HUES64 (cell line): ENCODE data around the gene SLC35C1. TPM values are rescaled to one million over a fixed set of nuclear protein-coding genes. Genes with fewer than 3 reads are reported as not detected.

Experiments used
- H3K27ac ChIP-seq: 2 replicates; pipeline ENCODE4 v1.7.0; 2013; ENCODE audit warnings: low read depth, low read length, inconsistent platforms
- H3K27me3 ChIP-seq: 2 replicates; pipeline ENCODE4 v1.6.1; 2013; ENCODE audit warnings: mild to moderate bottlenecking, low read length; ENCODE audit not compliant: insufficient read depth
- H3K36me3 ChIP-seq: 2 replicates; pipeline ENCODE4 v1.6.1; 2013; ENCODE audit warnings: mild to moderate bottlenecking, low read length; ENCODE audit not compliant: insufficient read depth
- H3K4me1 ChIP-seq: 2 replicates; pipeline ENCODE4 v1.6.1; 2013; ENCODE audit warnings: mild to moderate bottlenecking, low read length, moderate library complexity; ENCODE audit not compliant: insufficient read depth
- H3K4me3 ChIP-seq: 2 replicates; pipeline ENCODE4 v1.5.1; 2013; ENCODE audit warnings: mild to moderate bottlenecking, low read length, moderate library complexity
- H3K9ac ChIP-seq: 2 replicates; pipeline ENCODE4 v1.6.1; 2013; ENCODE audit warnings: mild to moderate bottlenecking, low read depth, low read length
- H3K9me3 ChIP-seq: 2 replicates; pipeline ENCODE4 v1.6.1; 2013; ENCODE audit warnings: low read depth, low read length; ENCODE audit not compliant: insufficient read depth
- WGBS: fragments of 150-250, 120-280 bp; methylation state at CpG from one replicate; pipeline ENCODE4 v1.1.7; 2013; ENCODE audit warnings: missing lambda C conversion rate; 5-methylcytosine and 5-hydroxymethylcytosine counted together
- polyA plus RNA-seq, 2 experiments: library from polyadenylated mRNA; stranded (reverse); fragments of 50-300 nt; gene quantifications; one replicate each; pipeline ENCODE4 v1.2.3, GENCODE V29; 2013

Gene SLC35C1
- polyA plus RNA-seq (2013, experiment 1 of 2) = 6.8 TPM
- 9.4 TPM for polyA plus RNA-seq (2013, experiment 2 of 2)

DNA sequence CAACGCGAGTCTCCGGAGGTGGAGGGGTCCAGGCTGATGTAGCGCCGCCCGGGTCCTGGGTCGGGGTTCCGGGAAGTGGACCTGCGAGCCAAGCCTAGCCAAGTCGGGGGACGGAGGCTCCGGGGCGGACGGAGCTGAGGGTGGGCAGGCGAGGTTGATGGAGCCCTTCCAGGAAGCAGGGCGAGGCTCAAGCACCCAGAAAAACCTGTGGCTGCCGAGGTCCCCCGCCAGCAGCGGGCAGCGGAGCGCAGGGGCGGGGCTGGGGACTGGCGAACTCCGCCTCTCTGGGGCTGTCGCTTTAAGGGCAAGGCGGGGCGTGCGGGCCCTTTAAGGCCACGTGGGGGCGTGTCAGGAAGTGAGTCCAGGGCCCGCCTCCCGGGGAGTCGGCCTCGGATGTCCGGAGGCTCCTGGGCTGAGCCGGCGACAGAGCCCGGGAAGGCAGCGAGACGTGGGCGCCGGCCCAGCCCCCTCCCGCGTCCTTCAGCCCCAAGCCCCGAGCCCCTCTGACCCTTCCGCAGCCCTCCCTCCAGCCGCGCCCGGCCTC is at the start of gene SLC35C1:
SLC35C1 (plus strand) TSS at position 389 of the 544 bp plus-strand sequence. CDS start 653 bp downstream, outside the sequence.
- Histone ChIP-seq H3K4me1 (peaks cover 6% of the 10 kb centered on the region; the same call in 1 of the 2 replicates), H3K9ac (peak within 1 kb of the TSS; percentile 80), H3K4me3 (peak within 1 kb of the TSS; percentile 83), H3K27me3 (peaks cover 26% of the 10 kb centered on the region), H3K9me3 (no peaks in the 10 kb centered on the region), H3K36me3 (no peaks in the 10 kb centered on the region), H3K27ac (no peak within 1 kb of the TSS)
- WGBS = under 1% methylated on average over 49 of the region's 49 CpGs

DNA sequence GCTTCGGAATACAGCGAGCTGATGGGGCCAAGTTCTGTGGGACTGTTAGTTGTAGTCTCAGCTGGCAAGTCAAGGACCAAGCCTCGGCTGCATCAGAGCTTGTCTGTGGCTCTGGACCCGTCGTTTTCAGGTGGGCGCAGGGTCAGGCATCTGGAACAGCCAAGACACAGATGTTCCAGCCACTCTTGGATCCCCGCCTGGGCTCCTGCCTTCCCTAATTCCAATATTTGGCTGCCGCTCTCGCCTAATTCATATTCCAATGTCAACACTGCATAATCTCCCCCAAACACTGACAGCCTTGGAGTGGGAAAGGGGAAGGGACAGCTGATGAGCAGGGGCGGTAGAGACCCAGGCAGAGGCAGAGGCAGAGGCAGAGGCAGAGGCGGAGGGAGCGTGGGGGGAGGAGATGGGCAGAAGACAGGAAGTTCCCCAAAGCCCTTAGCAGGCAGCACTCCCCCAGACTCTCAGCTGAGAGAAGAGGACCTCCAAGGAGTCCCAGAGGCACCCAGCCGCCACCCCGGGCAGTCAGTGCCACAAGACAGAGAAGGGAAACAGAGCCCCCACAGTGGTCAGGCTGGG is 49.6 kb upstream of the SLC35C1 start:
- no peaks in the 10 kb centered on the region for H3K27me3 ChIP-seq
- H3K4me3 ChIP-seq = no peak overlapping the region
- no peaks in the 10 kb centered on the region for H3K9me3 ChIP-seq
- no peak overlapping the region for H3K27ac ChIP-seq
- WGBS = 77% methylated on average over 13 of the region's 14 CpGs
- no peaks in the 10 kb centered on the region for H3K36me3 ChIP-seq
- peaks cover 11% of the 10 kb centered on the region for H3K4me1 ChIP-seq
- H3K9ac ChIP-seq = no peak overlapping the region

DNA sequence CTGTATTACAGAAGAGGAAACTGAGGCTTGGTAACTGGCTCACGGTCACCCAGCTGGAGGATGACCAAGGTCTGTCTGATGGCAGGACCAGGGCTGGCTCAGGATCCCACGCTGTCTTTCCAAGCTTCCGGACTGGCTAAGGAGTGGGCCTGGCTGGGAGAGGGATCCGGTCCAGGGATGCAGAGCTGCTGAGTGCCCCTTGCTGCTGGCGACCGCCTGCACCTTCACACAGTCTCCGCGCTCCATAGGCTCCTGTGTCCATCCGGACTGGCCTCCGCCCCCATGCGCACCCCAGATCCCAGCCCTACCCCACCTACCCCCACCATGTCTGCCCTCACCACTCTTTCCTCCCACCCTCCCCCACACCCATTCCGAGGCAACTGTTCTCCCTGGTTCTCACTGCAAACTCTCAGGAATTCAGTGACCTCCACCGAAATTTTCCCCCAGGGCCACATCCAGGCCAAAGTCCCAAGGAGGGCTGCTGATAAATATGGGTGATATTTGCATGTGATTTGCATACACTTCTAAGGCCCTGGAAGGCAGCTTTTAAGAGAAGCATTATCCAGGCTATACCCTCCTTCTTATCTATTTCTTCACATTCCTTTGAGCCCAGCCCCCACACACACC is 48.5 kb upstream of the SLC35C1 start:
- Histone ChIP-seq H3K36me3 (no peaks in the 10 kb centered on the region), H3K4me1 (peaks cover 11% of the 10 kb centered on the region), H3K27me3 (no peaks in the 10 kb centered on the region), H3K4me3 (no peak overlapping the region), H3K27ac (no peak overlapping the region), H3K9me3 (no peaks in the 10 kb centered on the region), H3K9ac (no peak overlapping the region)
- WGBS = 76% methylated on average over 13 of the region's 13 CpGs

DNA sequence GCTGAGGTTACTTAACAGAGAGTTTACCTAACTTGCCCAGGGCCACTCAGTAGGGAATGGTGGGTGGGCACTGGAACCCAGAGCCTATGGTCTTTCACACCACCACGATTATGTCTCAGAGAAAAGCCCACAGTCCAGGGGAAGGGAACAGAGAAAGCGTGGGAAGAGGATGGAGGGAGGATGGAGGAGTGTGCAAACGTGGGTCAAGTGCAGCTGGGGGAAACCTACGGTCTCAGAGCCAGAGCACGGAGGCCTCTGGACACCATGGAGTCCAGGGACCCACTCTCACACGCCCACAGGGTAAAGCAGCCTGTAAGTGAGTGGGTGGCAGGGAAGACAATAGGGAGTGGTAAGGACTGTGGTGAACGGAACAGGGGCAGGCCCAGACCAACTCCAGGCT is 47.3 kb upstream of the SLC35C1 start:
- H3K4me1 ChIP-seq = peaks cover 11% of the 10 kb centered on the region
- H3K36me3 ChIP-seq = no peaks in the 10 kb centered on the region
- H3K9ac ChIP-seq = no peak overlapping the region
- no peaks in the 10 kb centered on the region for H3K27me3 ChIP-seq
- 92% methylated on average over 7 of the region's 7 CpGs for WGBS
- H3K9me3 ChIP-seq = no peaks in the 10 kb centered on the region
- no peak overlapping the region for H3K4me3 ChIP-seq
- no peak overlapping the region for H3K27ac ChIP-seq

DNA sequence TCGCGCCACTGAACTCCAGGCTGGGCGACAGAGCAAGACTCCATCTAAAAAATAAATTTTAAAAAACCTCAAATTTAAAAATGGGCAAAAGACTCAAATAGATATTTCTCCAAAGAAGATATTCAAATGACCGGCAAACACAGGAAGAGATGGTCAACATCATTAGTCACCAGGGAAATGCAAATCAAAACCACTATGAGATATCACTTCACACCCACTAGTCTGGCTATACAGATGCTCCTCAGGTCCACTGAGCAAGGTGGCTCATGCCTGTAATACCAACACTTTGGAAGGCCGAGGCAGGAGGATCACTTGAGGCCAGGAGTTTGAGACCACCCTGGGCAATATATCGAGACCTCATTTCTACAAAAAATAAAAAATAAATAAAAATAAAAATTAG is 43.3 kb upstream of the SLC35C1 start:
- WGBS = 98% methylated on average over 5 of the region's 6 CpGs
- Histone ChIP-seq H3K4me1 (peaks cover 9% of the 10 kb centered on the region), H3K27me3 (no peaks in the 10 kb centered on the region), H3K4me3 (no peak overlapping the region), H3K9ac (no peak overlapping the region), H3K9me3 (no peaks in the 10 kb centered on the region), H3K27ac (no peak overlapping the region), H3K36me3 (no peaks in the 10 kb centered on the region)

DNA sequence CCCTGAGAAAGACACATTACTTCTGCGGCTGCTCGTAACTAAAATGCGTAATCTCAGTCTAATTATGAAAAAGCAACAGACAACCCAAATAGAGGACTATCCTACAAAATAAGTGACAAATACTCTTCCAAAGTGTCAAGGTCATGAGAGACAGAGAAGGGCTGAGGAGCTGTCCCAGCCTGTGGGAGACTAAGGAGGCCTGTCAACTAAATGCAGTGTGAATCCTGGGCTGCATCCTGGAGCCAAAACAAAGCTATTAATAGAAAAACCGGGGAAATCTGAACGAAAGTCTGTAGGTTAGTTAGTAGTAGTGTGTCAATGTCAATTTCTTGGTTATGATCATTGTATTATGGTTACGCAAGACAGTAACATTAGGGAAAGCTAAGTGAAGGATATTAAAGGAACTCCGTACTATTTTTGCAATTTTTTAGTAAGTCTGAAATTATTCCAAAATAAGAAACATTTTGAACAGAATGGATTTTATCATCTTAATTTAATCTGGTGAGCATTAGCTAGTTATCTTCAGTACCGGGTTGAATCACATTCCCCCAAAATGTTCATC is 39.8 kb upstream of the SLC35C1 start:
- Histone ChIP-seq H3K27me3 (no peaks in the 10 kb centered on the region), H3K9me3 (no peaks in the 10 kb centered on the region), H3K36me3 (no peaks in the 10 kb centered on the region), H3K9ac (no peak overlapping the region), H3K4me1 (no peaks in the 10 kb centered on the region), H3K4me3 (no peak overlapping the region), H3K27ac (no peak overlapping the region)
- 93% methylated on average over 8 of the region's 8 CpGs for WGBS

DNA sequence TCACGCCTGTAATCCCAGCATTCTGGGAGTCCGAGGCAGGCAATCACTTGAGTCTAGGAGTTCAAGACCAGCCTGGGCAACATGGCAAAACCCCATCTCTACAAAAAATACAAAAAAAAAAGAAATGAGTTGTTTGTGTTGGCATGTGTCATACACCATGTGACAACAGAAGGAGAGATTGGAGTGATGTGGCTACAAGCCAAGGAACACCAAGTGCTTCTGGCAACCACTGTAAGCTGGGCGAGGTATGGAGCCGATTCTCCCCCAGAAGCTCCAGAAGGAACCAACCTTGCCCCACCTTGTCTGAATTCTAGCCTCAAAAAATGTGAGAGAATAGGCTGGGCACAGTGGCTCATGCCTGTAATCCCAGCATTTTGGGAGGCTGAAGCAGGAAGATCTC is 39.1 kb upstream of the SLC35C1 start:
- Histone ChIP-seq H3K9ac (no peak overlapping the region), H3K4me1 (no peaks in the 10 kb centered on the region), H3K27me3 (no peaks in the 10 kb centered on the region), H3K27ac (no peak overlapping the region), H3K4me3 (no peak overlapping the region), H3K36me3 (no peaks in the 10 kb centered on the region), H3K9me3 (no peaks in the 10 kb centered on the region)
- 99% methylated on average over 4 of the region's 4 CpGs for WGBS

DNA sequence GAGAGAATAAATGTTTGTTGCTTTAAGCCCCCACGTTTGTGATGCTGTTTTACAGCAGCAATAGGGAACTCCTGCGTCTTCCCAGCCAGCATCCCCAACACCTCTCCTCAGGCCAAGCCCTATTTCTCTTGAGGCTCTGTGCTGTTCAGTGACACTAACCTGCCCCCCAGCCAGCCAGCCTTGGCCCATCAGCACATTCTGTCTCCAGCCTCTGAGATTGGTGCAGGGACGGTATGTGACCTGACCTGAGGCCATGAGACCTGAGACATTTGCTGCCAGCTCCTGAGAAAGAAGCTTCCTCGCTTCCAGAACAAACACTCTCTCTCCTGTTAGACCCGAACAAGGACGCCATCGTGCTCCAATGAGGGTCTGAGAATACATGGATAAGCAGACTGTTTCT is 38.5 kb upstream of the SLC35C1 start:
- Histone ChIP-seq H3K4me1 (no peaks in the 10 kb centered on the region), H3K4me3 (no peak overlapping the region), H3K36me3 (no peaks in the 10 kb centered on the region), H3K9me3 (no peaks in the 10 kb centered on the region), H3K27ac (no peak overlapping the region), H3K27me3 (peaks cover 3% of the 10 kb centered on the region), H3K9ac (no peak overlapping the region)
- 88% methylated on average over 7 of the region's 7 CpGs for WGBS

DNA sequence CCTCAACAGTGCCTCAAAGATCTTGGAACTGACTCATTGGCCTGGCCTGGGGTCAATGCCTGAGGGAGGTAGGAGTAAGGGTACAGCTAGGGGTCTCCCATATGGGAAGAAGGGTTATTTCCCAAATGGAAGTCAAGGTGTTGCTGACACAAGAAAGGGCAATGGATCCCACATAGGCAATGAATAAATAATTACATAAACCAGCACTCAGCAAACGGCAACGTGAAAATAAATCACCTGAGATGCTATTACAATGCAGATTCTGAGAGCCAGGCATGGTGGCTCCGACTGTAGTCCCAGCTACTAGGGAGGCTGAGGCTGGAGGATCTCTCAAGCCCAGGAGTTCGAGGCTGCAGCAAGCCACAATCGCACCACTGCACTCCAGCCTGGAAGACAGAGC is 36.5 kb upstream of the SLC35C1 start:
- H3K27ac ChIP-seq = no peak overlapping the region
- H3K27me3 ChIP-seq = peaks cover 6% of the 10 kb centered on the region
- no peak overlapping the region for H3K9ac ChIP-seq
- no peaks in the 10 kb centered on the region for H3K4me1 ChIP-seq
- no peaks in the 10 kb centered on the region for H3K36me3 ChIP-seq
- H3K9me3 ChIP-seq = no peaks in the 10 kb centered on the region
- H3K4me3 ChIP-seq = no peak overlapping the region
- WGBS = 97% methylated on average over 5 of the region's 5 CpGs

DNA sequence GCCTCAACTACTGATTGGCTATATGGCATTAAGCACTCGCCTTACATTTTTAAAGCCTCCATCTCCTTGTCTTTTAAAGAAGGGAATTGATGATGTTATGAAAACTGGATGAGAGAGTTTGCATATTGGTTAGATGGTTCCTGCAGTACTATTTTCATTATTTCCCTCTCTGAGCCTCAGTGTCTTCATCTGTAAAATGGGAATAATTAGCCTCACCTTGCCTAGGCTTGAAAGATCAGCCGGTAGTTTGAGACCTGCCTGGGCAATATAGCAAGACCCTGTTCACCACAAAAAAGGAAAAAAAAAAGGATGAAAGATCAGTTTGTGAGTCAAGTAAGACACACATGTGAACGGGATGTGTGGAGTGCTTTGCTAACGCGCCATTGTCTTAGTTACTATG is 35.0 kb upstream of the SLC35C1 start:
- no peak overlapping the region for H3K27ac ChIP-seq
- H3K4me3 ChIP-seq = no peak overlapping the region
- no peaks in the 10 kb centered on the region for H3K9me3 ChIP-seq
- no peaks in the 10 kb centered on the region for H3K36me3 ChIP-seq
- H3K4me1 ChIP-seq = no peaks in the 10 kb centered on the region
- WGBS = 98% methylated on average over 5 of the region's 5 CpGs
- no peak overlapping the region for H3K9ac ChIP-seq
- H3K27me3 ChIP-seq = peaks cover 6% of the 10 kb centered on the region

DNA sequence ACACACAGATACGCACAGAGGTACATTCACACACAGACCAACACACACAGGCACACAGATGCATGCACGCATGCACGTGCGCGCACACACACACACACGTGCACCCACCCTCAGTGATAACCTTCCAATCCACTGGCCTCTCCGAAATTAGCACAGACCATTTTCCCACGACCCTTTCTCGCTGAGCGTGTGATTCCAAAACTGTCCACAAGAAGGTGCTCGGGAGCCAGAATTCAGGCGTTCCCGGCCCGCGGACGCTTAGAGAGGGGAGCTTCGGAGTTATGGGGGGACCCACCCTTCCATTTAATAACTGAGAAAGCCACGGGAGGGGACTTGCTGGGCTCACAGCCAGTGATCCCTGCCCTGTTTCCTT is 33.8 kb upstream of the SLC35C1 start:
- WGBS = 11% methylated on average over 18 of the region's 18 CpGs
- Histone ChIP-seq H3K27ac (no peak overlapping the region), H3K36me3 (no peaks in the 10 kb centered on the region), H3K4me3 (peak overlapping the region; percentile 44), H3K9ac (no peak overlapping the region), H3K4me1 (no peaks in the 10 kb centered on the region), H3K27me3 (peaks cover 6% of the 10 kb centered on the region), H3K9me3 (no peaks in the 10 kb centered on the region)
